MM.1S (cell line): ENCODE results near the gene TEX14.
"Not testable (repeated sequence)": the region's sequence is repeated elsewhere in the genome, so short reads cannot be mapped to it uniquely, and the experiment has no call there.

Source experiments
- DNase-seq: peaks from one replicate; pipeline ENCODE4 v3.0.0-alpha.2; 2015
- H2AFZ ChIP-seq: fragments of 300-600 bp; sonication (generic); 2 replicates; pipeline ENCODE4 v1.6.0; 2016; ENCODE audit warnings: antibody characterized with exemption, low read length
- H3F3A ChIP-seq: fragments of 300-600 bp; sonication (generic); 2 replicates; pipeline ENCODE4 v1.6.1; 2016; ENCODE audit warnings: mild to moderate bottlenecking, antibody characterized with exemption, low read length, moderate library complexity, mixed read lengths; ENCODE audit not compliant: insufficient read depth
- H3K27ac ChIP-seq: fragments of 300-600 bp; sonication (generic); 2 replicates; pipeline ENCODE4 v1.5.1; 2016; ENCODE audit warnings: mild to moderate bottlenecking, low read length
- H3K27me3 ChIP-seq: fragments of 300-600 bp; sonication (generic); replicated peaks from 2 replicates; pipeline ENCODE4 v1.6.0; 2016; ENCODE audit warnings: low read length; ENCODE audit not compliant: insufficient read depth
- H3K36me3 ChIP-seq: fragments of 300-600 bp; sonication (generic); replicated peaks from 2 replicates; pipeline ENCODE4 v1.6.1; 2016; ENCODE audit warnings: mild to moderate bottlenecking, low read length, mixed read lengths; ENCODE audit not compliant: insufficient read depth
- H3K4me1 ChIP-seq: fragments of 300-600 bp; sonication (generic); 2 replicates; pipeline ENCODE4 v1.6.1; 2016; ENCODE audit warnings: low read length, mixed read lengths
- H3K4me2 ChIP-seq: fragments of 300-600 bp; sonication (generic); 2 replicates; pipeline ENCODE4 v1.6.0; 2016; ENCODE audit warnings: low read depth, low read length
- H3K4me3 ChIP-seq: fragments of 300-600 bp; sonication (generic); 2 replicates; pipeline ENCODE4 v1.5.1; 2016; ENCODE audit warnings: low read length, mixed read lengths
- H3K79me2 ChIP-seq: fragments of 300-600 bp; sonication (generic); 2 replicates; pipeline ENCODE4 v1.6.1; 2016; ENCODE audit warnings: mixed run types, low read length, mixed read lengths
- H3K9ac ChIP-seq: fragments of 300-600 bp; sonication (generic); 2 replicates; pipeline ENCODE4 v1.6.1; 2016; ENCODE audit warnings: low read length, mixed read lengths
- H3K9me2 ChIP-seq: fragments of 300-600 bp; sonication (generic); replicated peaks from 2 replicates; pipeline ENCODE4 v1.6.1; 2016; ENCODE audit warnings: mild to moderate bottlenecking, low read length, mixed read lengths; ENCODE audit not compliant: insufficient read depth
- H3K9me3 ChIP-seq: fragments of 300-600 bp; sonication (generic); replicated peaks from 2 replicates; pipeline ENCODE4 v1.6.1; 2016; ENCODE audit warnings: mild to moderate bottlenecking, low read length, mixed read lengths; ENCODE audit not compliant: insufficient read depth
- H4K20me1 ChIP-seq: fragments of 300-600 bp; sonication (generic); 2 replicates; pipeline ENCODE4 v1.6.1; 2016; ENCODE audit warnings: mild to moderate bottlenecking, low read length, moderate library complexity, mixed read lengths; ENCODE audit not compliant: insufficient read depth
- CTCF ChIP-seq: fragments of 300-600 bp; sonication (generic); IDR thresholded peaks from 2 replicates; pipeline ENCODE4 v1.5.1; 2016; ENCODE audit warnings: antibody characterized with exemption, low read length, mixed read lengths
- EZH2 ChIP-seq: fragments of 300-600 bp; sonication (generic); optimal IDR thresholded peaks from 2 replicates; pipeline ENCODE3; 2017; ENCODE audit warnings: low read depth, mild to moderate bottlenecking, antibody characterized with exemption, low read length, mixed read lengths
- EZH2phosphoT487 ChIP-seq: fragments of 300-600 bp; sonication (generic); IDR thresholded peaks from 2 replicates; pipeline ENCODE4 v1.6.1; 2018; ENCODE audit warnings: antibody characterized with exemption, low read length

The TEX14 gene

GRCh38 chr17:58585554-58585953 is 106.3 kb downstream of the TEX14 start:
- no peak for TF ChIP-seq EZH2phosphoT487
- no peak for TF ChIP-seq EZH2
- no peak for TF ChIP-seq CTCF
- no peak overlapping the region for H3K4me2 ChIP-seq
- no peaks in the 10 kb centered on the region for H3K79me2 ChIP-seq
- no peaks in the 10 kb centered on the region for H4K20me1 ChIP-seq
- no peaks in the 10 kb centered on the region for H3K27me3 ChIP-seq
- no peak for DNase-seq
- no peaks in the 10 kb centered on the region for H3K36me3 ChIP-seq
- no peaks in the 10 kb centered on the region for H3K9me3 ChIP-seq
- H2AFZ ChIP-seq, result no peak overlapping the region
- no peaks in the 10 kb centered on the region for H3K4me1 ChIP-seq
- H3K27ac ChIP-seq, result no peak overlapping the region
- H3K9ac ChIP-seq, result no peak overlapping the region
- no peaks in the 10 kb centered on the region for H3F3A ChIP-seq
- H3K4me3 ChIP-seq, result no peak overlapping the region
- H3K9me2 ChIP-seq, result no peaks in the 10 kb centered on the region

- no peak for TF ChIP-seq EZH2phosphoT487
- no peak for TF ChIP-seq EZH2
- no peak for TF ChIP-seq CTCF
Observed at GRCh38 chr17:58583486-58583885, 108.4 kb downstream of the TEX14 start.

DNA sequence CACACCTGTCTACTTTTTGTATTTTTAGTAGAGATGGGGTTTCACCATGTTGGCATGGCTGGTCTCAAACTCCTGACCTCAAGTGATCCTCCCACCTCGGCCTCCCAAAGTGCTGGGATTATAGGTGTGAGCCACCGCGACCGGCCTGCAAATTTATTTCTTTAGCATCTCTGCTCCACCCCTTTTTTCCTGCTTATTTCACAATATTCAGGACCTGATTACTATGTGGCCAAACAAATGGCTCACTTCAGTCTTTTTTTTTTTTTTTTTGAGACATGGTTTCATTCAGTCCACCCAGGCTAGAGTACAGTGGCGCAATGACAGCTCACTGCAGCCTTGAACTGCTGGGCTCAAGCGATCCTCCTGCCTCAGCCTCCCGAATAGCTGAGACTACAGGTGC is 109.1 kb downstream of the TEX14 start:
- not testable (repeated sequence) for H3K9me2 ChIP-seq

More at GRCh38 chr17:58583486-58583885, 108.4 kb downstream of the TEX14 start:
- Histone ChIP-seq H3K27me3 (no peaks in the 10 kb centered on the region), H3K4me1 (no peaks in the 10 kb centered on the region), H4K20me1 (no peaks in the 10 kb centered on the region), H3K36me3 (no peaks in the 10 kb centered on the region), H3K9ac (no peak overlapping the region), H3K4me2 (no peak overlapping the region), H3K9me3 (no peaks in the 10 kb centered on the region), H2AFZ (no peak overlapping the region), H3K27ac (no peak overlapping the region), H3K9me2 (no peaks in the 10 kb centered on the region), H3K79me2 (no peaks in the 10 kb centered on the region), H3K4me3 (no peak overlapping the region), H3F3A (no peaks in the 10 kb centered on the region)
- no peak for DNase-seq

DNA sequence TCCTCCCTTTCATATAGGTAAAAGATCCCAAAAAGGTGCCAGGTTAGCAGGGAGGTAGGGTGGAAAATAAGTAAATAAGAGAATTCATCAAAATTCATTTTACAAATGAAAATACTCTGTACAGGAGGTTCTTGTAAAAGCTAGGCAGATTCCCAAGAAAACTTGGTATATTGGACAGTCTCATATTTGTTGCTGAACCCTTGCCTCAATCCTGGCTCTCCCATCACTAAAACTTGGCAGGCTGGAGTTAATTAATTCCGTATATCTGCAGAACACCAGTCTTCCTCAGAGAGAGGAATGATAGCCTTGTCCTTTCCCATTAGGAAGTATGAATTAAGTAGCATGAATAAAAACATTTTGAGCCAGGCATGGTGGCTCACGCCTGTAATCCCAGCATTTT is 111.2 kb downstream of the TEX14 start:
- Histone ChIP-seq H4K20me1 (no peaks in the 10 kb centered on the region), H3K4me1 (peaks cover 16% of the 10 kb centered on the region), H3K4me2 (no peak overlapping the region), H3K9me2 (no peaks in the 10 kb centered on the region), H3K36me3 (no peaks in the 10 kb centered on the region), H3K27ac (no peak overlapping the region), H3K4me3 (no peak overlapping the region), H3K9ac (no peak overlapping the region), H2AFZ (no peak overlapping the region), H3K9me3 (no peaks in the 10 kb centered on the region), H3K27me3 (no peaks in the 10 kb centered on the region), H3K79me2 (no peaks in the 10 kb centered on the region), H3F3A (no peaks in the 10 kb centered on the region; the same call in 1 of the 2 replicates)
- TF ChIP-seq EZH2 (no peak), EZH2phosphoT487 (no peak), CTCF (no peak)
- DNase-seq, result no peak

More for the DNA sequence above, 109.1 kb downstream of the TEX14 start:
- not testable (repeated sequence) for H3K4me2 ChIP-seq, H3K36me3 ChIP-seq, H3K27ac ChIP-seq, H2AFZ ChIP-seq, H3K9ac ChIP-seq, DNase-seq, H3K27me3 ChIP-seq, H3K9me3 ChIP-seq, H3K4me1 ChIP-seq, H3F3A ChIP-seq, H4K20me1 ChIP-seq, H3K79me2 ChIP-seq, H3K4me3 ChIP-seq
